ENCODE results near the gene RESP18. TPM values are rescaled to one million over a fixed set of nuclear protein-coding genes. Genes with fewer than 3 reads are reported as not detected.
"Not testable (repeated sequence)": the region's sequence is repeated elsewhere in the genome, so short reads cannot be mapped to it uniquely, and the experiment has no call there.

The RESP18 gene
- total RNA-seq, 1 donor from 2014 or later: not detected

- no peak for DNase-seq (ENCODE audit: extremely low read depth, low read depth, low spot score)
Observed at GRCh38 chr2:219293736-219294231, 38.8 kb downstream of the RESP18 start.

GRCh38 chr2:219292616-219293015 lies 39.9 kb downstream of the RESP18 start:
- DNase-seq (ENCODE audit: extremely low read depth, low read depth, low spot score): no peak

GRCh38 chr2:219291910-219292490 lies 40.5 kb downstream of the RESP18 start:
- DNase-seq (ENCODE audit: extremely low read depth, low read depth, low spot score): no peak

GRCh38 chr2:219291394-219291793 lies 41.1 kb downstream of the RESP18 start:
- DNase-seq (ENCODE audit: extremely low read depth, low read depth, low spot score): no peak

- no peak for DNase-seq (ENCODE audit: extremely low read depth, low read depth, low spot score)
Observed at GRCh38 chr2:219290381-219291171, 42.0 kb downstream of the RESP18 start.

GRCh38 chr2:219289537-219290361 lies 42.8 kb downstream of the RESP18 start:
- DNase-seq (ENCODE audit: extremely low read depth, low read depth, low spot score): no peak

- DNase-seq (ENCODE audit: extremely low read depth, low read depth, low spot score): no peak
Observed at GRCh38 chr2:219289195-219289536, 43.4 kb downstream of the RESP18 start.

GRCh38 chr2:219287580-219288265 lies 44.8 kb downstream of the RESP18 start:
- no peak for DNase-seq (ENCODE audit: extremely low read depth, low read depth, low spot score)

GRCh38 chr2:219287116-219287440 lies 45.5 kb downstream of the RESP18 start:
- not testable (repeated sequence) for DNase-seq (ENCODE audit: extremely low read depth, low read depth, low spot score)

- DNase-seq (ENCODE audit: extremely low read depth, low read depth, low spot score): no peak
Observed at GRCh38 chr2:219286436-219287115, 46.0 kb downstream of the RESP18 start.

GRCh38 chr2:219285894-219286425 lies 46.6 kb downstream of the RESP18 start:
- no peak for DNase-seq (ENCODE audit: extremely low read depth, low read depth, low spot score)

- DNase-seq (ENCODE audit: extremely low read depth, low read depth, low spot score): no peak
Observed at GRCh38 chr2:219285373-219285735, 47.2 kb downstream of the RESP18 start.

GRCh38 chr2:219284501-219285372 lies 47.8 kb downstream of the RESP18 start:
- no peak for DNase-seq (ENCODE audit: extremely low read depth, low read depth, low spot score)

- DNase-seq (ENCODE audit: extremely low read depth, low read depth, low spot score): no peak
Observed at GRCh38 chr2:219282943-219283581, 49.5 kb downstream of the RESP18 start.

GRCh38 chr2:219282375-219282774 lies 50.2 kb downstream of the RESP18 start:
- DNase-seq (ENCODE audit: extremely low read depth, low read depth, low spot score): no peak

GRCh38 chr2:219281588-219281987 lies 51.0 kb downstream of the RESP18 start:
- DNase-seq (ENCODE audit: extremely low read depth, low read depth, low spot score): no peak

GRCh38 chr2:219280651-219281050 lies 51.9 kb downstream of the RESP18 start:
- DNase-seq (ENCODE audit: extremely low read depth, low read depth, low spot score): no peak

GRCh38 chr2:219279916-219280516 lies 52.5 kb downstream of the RESP18 start:
- DNase-seq (ENCODE audit: extremely low read depth, low read depth, low spot score): no peak
